HG02642 (cell line): ENCODE measurements around the gene SEMA3B.
"Not testable (repeated sequence)": the region's sequence is repeated elsewhere in the genome, so short reads cannot be mapped to it uniquely, and the experiment has no call there.

Source experiments
- ATAC-seq: cut with Tn5 transposase; IDR thresholded peaks from one replicate; pipeline ENCODE4 v1.9.1; 2021; ENCODE audit warnings: mild to moderate bottlenecking; ENCODE audit not compliant: unreplicated experiment, poor library complexity

The SEMA3B gene

DNA sequence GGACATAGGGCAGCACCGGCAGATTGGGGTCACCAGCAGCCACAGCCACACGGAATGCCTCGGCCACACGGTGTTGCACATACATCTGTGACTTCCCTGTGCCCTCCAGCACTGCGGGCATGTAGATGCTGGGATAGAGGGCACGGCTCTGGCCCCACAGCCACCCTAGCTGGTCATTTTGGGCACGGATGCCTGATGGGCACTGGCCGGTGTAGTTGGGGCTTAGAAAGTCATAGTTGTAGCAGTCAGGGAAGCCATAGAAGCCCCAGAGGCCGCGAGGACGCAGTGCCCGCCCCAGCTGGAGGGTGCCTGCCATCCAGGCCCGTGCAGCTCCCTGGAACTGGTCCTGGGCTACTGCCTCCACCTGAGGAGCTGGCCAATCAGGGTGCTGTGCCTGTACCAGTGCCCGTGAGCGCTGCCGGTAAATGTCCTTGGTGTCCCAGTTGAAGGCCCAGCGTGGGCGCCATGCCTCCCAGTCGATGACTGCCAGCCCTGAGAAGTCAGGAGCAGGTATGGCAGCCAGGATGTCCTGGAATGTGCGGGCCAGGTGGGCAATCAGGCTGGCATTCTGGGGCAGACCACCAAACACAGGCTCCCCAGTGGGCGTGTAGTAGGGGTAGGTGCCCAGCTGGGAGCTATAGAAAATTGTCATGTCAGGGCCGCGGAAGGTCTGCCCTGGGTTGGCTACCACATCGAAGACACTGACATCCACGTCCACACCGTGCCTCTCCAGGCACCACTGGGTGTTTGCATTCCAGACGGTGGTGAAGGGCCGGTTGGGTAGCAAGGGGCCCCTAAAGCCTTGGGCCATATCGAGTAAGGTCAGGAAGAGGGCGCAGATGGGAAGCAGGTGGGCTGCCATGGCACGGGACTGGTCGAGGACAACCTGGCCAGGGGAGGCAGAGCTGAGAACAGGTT lies 33.4 kb downstream of the SEMA3B start:
- no peak for ATAC-seq

- no peak for ATAC-seq
These were observed 34.3 kb downstream of the SEMA3B start, which contains the start of gene HYAL1 for GRCh38 chr3:50303013-50303815. Gene HYAL1, minus strand, starts transcription at chr3:50303574. Its CDS starts 618 bp downstream, at chr3:50302956.

GRCh38 chr3:50304601-50305000 lies 35.7 kb downstream of the SEMA3B start:
- no peak for ATAC-seq

DNA sequence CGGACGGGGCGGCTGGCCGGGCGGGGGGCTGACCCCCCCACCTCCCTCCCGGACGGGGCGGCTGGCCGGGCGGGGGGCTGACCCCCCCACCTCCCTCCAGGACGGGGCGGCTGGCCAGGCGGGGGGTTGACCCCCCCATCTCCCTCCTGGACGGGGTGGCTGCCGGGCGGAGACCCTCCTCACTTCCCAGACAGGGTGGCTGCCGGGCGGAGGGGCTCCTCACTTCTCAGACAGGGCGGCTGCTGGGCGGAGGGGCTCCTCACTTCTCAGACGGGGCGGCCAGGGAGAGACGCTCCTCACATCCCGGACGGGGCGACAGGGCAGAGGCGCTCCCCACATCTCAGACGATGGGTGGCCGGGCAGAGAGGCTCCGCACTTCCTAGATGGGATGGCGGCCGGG lies 43.1 kb downstream of the SEMA3B start:
- ATAC-seq = not testable (repeated sequence)

DNA sequence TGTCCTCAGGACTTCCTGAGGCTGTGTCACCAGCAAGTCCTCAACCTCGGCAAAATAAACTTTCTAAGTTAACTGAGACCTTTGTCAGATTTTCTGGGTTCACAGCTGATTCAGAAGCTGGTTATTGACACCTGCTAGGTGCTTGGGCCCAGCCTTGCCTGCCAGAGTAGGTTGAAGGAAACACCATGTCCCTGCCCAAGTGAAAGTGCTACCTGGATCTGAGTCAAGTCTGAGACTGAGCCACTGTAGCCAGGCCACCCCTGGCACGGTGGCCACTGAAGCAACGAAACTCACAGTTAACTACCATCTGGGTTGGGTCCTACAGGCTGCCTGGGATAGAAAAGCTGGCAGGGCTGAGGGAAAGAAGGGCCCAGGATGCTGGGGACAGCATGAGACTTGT lies 45.4 kb downstream of the SEMA3B start:
- no peak for ATAC-seq

DNA sequence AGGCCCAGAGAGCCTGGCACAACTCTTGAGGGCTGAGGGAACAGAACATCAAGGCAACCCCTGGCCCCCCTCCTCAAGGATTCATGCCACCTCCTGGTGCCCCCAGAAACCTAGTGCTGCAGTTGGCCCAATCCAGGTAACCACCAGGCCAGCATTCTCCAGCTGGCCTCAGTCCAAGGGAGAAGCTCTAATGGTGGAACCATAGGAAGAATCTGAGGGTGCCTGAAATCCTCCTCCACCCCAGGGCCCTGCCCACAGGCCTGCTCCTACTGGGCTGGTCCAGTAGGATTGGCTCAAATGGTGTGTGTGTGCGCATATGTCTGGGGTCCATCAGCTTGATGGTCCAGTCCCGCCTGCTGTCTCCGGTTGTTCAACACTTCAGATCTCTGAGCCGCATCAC lies 45.9 kb downstream of the SEMA3B start:
- no peak for ATAC-seq

GRCh38 chr3:50316657-50317242 lies 47.8 kb downstream of the SEMA3B start:
- ATAC-seq = no peak

GRCh38 chr3:50317300-50317699 lies 48.4 kb downstream of the SEMA3B start:
- ATAC-seq = no peak

- ATAC-seq = no peak
These were observed 49.2 kb downstream of the SEMA3B start for GRCh38 chr3:50318163-50318562.

GRCh38 chr3:50318615-50319014 lies 49.7 kb downstream of the SEMA3B start:
- no peak for ATAC-seq

DNA sequence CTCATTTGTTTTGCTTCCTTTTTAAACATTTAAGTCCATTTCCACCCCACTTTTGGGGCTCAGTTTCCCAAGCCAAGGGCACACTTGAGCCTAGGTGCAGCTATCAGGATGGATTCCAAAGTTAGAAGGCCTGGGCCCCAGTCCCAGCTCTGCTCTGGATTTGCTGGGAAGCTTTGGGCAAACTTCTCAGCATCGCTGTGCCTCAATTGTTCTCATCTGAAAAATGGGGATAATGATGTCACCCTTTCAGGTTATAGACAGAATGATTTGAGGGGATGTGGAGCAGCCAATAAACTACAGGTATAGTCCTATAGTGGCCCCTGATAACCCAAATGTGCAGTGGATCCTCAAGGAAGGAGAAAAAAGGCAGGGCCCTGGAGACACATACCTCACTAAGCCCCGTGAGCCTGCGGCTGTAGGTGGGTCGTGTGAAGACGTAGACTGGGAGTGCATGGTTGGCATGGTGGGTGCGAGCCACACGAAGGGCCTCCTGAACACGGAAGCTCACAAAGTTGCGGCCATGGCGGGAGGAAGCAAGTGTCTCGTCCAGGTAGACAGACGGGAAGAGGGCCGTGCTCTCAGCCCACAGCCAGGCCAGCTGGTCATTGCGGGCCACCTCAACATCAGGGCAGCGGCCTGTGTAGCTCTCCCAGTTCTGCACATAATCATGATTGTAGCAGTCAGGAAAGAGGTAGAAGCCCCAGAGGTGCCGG lies 50.4 kb downstream of the SEMA3B start:
- no peak for ATAC-seq

DNA sequence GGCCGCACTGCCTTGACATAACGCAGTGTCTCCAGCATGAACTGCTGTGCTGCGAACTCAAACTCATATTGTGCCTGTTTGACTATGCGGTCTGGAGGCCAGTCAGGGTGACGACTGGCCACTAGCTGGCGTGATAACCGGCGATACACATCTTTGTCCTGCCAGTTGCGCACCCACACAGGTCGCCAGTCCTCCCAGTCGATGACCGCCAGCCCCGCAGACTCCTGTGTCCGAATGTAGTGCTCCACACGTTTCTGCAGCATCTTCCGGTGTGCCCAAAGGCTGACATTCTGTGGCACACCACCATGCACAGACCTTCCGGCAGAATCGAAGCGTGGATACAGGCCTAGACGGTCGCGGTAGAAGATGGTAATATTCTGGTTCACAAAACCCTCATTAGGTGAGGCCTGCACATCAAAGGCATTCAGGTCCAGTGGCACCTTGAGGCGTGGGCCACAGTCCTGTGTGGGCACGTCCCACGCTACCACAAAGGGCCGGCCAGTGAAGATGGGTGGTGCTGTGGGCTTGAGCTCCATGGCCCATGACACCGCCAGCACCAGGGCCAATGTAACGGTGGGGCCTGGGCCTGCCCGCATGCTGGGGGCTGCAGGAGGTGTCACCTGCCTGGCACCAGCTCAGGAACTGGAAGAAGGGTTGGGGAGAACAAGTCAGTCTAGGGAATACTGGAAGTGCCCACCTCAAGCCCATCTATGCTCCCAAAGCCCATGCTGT lies 51.1 kb downstream of the SEMA3B start:
- ATAC-seq = no peak

DNA sequence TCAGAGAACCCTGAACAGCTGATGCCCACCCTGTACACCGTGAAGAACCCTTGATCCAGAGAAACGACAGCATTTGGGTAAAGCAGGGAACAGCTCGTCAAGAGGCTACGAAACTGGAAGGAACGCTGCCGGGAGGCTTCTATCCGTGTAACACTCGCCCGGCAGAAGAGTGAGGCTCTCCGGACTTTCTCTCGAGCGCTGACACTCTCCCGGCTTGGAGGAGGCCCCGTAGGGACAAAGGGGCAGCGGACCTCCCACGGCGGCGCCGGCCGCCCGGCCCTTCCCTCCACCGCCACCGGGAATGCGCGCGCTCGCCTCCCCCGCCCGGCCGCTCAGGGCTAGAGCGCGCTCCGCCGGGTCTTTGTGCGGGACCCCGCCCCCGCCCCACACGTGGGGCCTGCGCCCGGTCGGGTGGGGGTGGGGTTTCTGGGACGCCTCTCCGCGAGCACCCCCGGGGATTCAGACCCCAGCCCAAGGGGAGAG lies 51.9 kb downstream of the SEMA3B start:
- ATAC-seq = peak; percentile 53

DNA sequence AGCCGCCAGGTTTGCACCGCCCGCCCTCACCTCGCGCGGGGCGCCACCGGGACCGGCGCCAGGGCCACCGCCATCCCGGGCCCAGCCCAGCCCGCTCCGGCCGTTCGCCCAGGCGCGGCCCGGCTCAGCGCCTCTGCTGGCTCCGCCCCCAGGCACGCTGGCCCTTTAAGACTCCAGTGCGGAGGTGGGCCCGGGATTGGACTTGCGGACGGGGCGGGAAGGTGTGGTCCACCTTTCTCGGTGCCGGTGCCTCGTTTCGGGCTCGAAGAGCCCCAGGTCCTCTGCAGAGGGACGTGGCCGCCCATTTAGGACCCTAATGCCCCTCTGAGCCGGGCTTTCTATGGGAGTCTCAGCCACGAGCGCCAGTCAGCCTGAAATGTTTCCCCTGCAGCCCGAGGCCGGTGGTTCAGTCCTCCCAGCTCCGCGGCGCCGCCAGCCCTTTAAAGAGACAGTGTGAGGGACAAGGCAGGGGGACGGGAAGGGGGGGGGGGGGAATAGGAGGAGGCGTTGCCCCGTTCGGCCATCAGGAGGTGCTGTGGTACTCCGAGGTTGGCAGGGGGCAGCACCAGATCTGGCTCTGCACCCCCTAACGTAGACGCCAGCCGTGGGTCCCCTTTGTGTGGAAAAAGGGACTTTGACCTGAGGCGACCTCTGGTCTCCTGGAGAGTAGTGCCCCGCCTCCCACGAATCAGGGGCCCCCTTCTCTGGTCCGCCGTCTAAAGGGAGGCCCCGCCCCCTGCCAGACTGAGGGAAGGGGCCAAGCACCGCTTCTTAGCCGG lies 52.6 kb downstream of the SEMA3B start:
- peak; percentile 85 for ATAC-seq

DNA sequence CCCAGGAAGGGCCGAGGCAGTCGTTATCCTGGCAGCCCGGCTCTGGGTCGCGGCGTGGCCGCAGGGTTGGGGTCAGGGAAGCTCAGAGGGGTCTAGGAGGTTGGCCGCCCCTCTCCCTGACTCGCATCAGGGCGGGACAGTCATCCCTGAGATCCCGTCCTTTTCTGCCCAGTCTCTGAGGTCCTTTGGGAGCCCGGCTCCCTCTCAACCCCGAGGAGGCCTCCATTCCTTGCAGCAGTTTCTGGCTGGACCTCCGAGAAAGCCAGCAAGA lies 53.1 kb downstream of the SEMA3B start:
- ATAC-seq = no peak

DNA sequence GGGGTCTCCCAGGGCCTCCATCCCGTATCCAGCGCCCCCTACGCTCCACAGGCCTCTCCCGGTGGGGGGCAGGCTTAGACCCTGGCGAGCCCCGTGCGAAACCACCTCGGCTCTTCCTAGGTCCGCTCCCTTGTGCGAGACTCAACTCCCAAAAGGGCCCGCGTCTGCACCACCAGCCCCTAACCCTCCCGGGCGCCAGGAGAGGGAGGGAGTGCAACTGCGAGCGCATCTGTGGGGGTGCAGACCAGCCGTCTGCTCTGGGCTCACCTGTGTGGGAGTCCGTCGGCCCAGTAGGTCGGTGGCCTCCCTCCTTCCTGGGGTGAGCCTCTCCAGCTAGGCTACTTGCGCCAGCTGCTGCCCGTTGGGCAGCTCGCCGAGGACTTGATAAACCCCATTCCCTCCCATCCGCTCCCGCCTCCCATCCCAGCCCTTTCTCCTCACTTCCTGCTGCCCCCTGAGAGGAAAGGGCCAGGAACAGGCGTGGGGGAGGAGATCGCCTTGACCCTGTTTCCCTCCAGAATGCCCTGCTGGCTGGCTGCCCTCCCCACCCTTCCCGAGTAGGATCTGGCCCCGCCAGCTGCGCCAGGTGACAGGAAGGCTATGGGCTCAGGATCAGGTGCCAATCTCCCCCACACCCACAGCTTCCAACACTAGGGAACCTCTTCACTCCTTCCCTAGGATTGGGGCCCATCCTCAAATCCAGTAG lies 53.6 kb downstream of the SEMA3B start, which contains the start of gene HYAL2:
Gene HYAL2 (minus strand): TSS at position 360 of the 706 bp plus-strand sequence. CDS start 2,256 bp downstream, outside the sequence.
- no peak for ATAC-seq

GRCh38 chr3:50323092-50323600 lies 54.2 kb downstream of the SEMA3B start:
- ATAC-seq = no peak

- ATAC-seq = no peak
These were observed 54.8 kb downstream of the SEMA3B start for GRCh38 chr3:50323614-50324199.
